Transverse colon (tissue), 4 donors: ENCODE data around the gene GPR39. TPM values are rescaled to one million over a fixed set of nuclear protein-coding genes. Genes with fewer than 3 reads are reported as not detected.

Experiments used
- DNase-seq: peaks from one replicate; pipeline ENCODE4 v3.0.0-alpha.2; 2019
- H3K27ac ChIP-seq, 4 donors: fragments of 200-600 bp; sonication (generic); 2 replicates each; pipeline ENCODE4 v1.5.1; 2016 to 2018; ENCODE audit warnings: inconsistent platforms in 4 of 4
- H3K27me3 ChIP-seq: fragments of 200-600 bp; sonication (generic); 2 replicates; pipeline ENCODE4 v1.5.1; 2017; ENCODE audit warnings: inconsistent platforms
- H3K36me3 ChIP-seq, 4 donors: fragments of 200-600 bp; sonication (generic); 2 replicates each; pipeline ENCODE4 v1.5.1; 2017 to 2019; ENCODE audit warnings: inconsistent platforms in 4 of 4
- H3K4me1 ChIP-seq, 4 donors: fragments of 200-600 bp; sonication (generic); 2 replicates each; pipeline ENCODE4 v1.5.1; 2017 to 2020; ENCODE audit warnings: inconsistent platforms in 4 of 4
- H3K4me3 ChIP-seq, 4 donors: fragments of 200-600 bp; sonication (generic); 1 replicate in 1 of 4; 2 replicates in 3 of 4; pipeline versions ENCODE4 v1.5.1 to v1.6.1; 2017 to 2019; ENCODE audit warnings: inconsistent platforms in 4 of 4
- H3K9me3 ChIP-seq, 2 donors: fragments of 200-600 bp; sonication (generic); 2 replicates each; pipeline ENCODE4 v1.5.1; 2017 to 2019; ENCODE audit warnings: inconsistent platforms in 2 of 2
- EP300 ChIP-seq: sonication (generic); formaldehyde crosslinking; IDR thresholded peaks from one replicate; pipeline ENCODE4 v1.6.1; 2017; ENCODE audit warnings: antibody characterized with exemption, low read depth
- POLR2A ChIP-seq: fragments of 450-650 bp; IDR thresholded peaks from one replicate; pipeline ENCODE4 v1.6.1; 2016; ENCODE audit warnings: antibody characterized with exemption, mild to moderate bottlenecking, moderate library complexity
- POLR2AphosphoS5 ChIP-seq, 3 donors: sonication (generic); formaldehyde crosslinking; IDR thresholded peaks; one replicate each; pipeline ENCODE4 v1.6.1; 2016; ENCODE audit warnings: antibody characterized with exemption in 3 of 3
- WGBS, 2 donors: methylation state at CpG; one replicate each; pipeline ENCODE4 v1.1.5; 2018; ENCODE audit warnings: low coverage in 1 of 2; 5-methylcytosine and 5-hydroxymethylcytosine counted together
- in situ Hi-C, 4 donors: fragments of 200-750 bp; cut with MboI; loops; one replicate each; pipeline versions ENCODE4 v1.15.0 to v1.15.1; 2017; ENCODE audit warnings: low sequenced_read_pairs in 3 of 4, low pct_ligation_motif_present in 1 of 4, low pct_unique_long_range_greater_than_20kb in 1 of 4
- intact Hi-C: fragments of 100-400 bp; cut with DNase I; formaldehyde crosslinking; loops from one replicate; pipeline ENCODE4 v1.15.1; 2023; ENCODE audit warnings: low total_unique reads
- total RNA-seq, 4 donors: library from RNA; depleted of rRNA; stranded (reverse); fragments of >200 nt; gene quantifications; one replicate each; pipeline ENCODE4 v1.1.0, GENCODE V29; 2016
- TF ChIP-seq, protein P1 (sequence below), 5 experiments: fragments of 200-600 bp in 3 of 5; fragments of 450-650 bp in 2 of 5; sonication (generic) in 3 of 5; IDR thresholded peaks; 1 replicate in 2 of 5; 2 replicates in 3 of 5; pipeline ENCODE4 v1.5.1; 2016 to 2017; ENCODE audit warnings: antibody characterized with exemption in 5 of 5, inconsistent platforms in 3 of 5, mild to moderate bottlenecking in 2 of 5, moderate library complexity in 1 of 5

GPR39 gene
- total RNA-seq, 4 donors from 2014 or later = 26.3 to 85.3 (median 39.6) TPM

DNA sequence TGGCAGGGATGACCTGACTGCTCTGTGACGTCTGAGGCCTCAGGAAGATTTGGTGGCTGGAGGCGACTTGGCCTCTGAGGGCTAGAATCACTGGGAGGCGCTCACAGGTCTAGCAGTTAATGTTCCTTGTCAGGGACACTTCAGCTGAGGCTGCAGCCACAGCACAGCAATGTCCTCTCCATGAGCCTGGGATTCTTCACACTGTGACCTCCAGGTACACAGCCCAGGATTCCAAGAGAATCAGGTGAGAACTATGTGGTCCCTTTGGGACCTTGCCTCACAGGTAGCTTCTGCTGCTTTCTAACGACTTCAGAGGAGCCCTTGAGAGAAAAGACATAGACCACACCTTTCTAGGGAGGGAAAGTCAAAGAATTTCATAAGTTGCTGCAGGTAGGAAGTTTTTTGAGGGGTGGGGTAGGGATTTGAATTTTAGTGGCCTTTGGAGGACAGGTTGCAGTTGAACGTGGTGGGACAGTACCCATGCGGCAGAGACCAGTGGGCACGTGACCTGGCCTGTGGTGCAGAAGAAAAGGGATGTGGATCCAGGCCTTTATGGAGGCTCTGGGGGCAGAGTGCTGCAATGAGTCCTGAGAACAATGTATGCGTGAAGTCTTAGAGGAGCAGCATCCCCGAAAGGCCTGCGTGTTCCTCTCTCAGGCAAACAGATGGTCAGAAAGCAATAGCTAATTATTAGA is 167.2 kb downstream of the GPR39 start:
- intact Hi-C loops = no loop called here

DNA sequence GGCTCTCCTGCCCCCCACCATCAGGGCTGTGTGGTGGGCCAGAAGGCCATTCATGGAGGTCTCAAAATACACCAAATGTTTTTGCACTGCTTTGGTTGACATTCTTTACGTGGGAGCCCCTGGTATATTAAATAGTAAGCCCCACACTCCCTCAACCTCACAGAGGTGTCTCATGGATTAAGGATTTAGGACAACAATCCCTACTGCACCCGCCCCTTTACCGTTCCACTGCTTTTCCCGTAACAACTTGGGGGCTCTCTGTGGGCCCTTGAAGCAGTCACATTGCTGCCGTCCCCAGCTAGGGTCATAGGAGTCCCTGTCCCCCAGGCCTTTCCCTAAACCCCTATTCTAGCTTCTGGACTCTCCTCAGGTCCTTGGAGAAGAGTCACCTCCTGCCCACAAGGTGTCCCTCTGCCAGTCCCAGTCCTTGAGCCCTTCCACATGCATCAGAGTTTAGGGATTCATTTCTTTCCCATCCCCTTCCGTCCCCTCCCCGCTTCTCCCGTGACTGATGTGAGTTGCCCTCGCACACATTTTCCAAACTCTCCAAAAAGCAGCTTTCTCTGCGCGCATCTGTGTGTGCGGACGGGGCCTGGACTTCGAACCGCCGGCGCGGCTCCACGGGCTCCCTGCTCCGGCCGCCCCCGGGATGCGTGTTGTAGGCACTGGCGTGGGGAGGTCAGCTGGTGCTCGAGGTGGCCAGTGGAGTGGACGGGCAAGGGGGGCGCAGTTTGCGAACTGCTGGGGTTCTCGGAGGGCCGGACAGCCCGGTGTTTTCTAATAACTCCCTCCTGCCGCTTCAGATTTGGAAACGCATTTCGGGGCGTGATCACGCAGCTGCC is 168.6 kb downstream of the GPR39 start:
- no peaks in the 10 kb centered on the region for H3K27me3 ChIP-seq
- intact Hi-C loops = no loop called here
- peaks cover 0 to 8% (median 0%) of the 10 kb centered on the region in 4 donors for H3K4me1 ChIP-seq
- H3K36me3 ChIP-seq = no peaks in the 10 kb centered on the region
- no peak overlapping the region for H3K27ac ChIP-seq
- no peak for TF ChIP-seq POLR2A
- no peak for TF ChIP-seq POLR2AphosphoS5 (IDR thresholded peaks at IDR 0.05)
- TF ChIP-seq, protein P1, sequence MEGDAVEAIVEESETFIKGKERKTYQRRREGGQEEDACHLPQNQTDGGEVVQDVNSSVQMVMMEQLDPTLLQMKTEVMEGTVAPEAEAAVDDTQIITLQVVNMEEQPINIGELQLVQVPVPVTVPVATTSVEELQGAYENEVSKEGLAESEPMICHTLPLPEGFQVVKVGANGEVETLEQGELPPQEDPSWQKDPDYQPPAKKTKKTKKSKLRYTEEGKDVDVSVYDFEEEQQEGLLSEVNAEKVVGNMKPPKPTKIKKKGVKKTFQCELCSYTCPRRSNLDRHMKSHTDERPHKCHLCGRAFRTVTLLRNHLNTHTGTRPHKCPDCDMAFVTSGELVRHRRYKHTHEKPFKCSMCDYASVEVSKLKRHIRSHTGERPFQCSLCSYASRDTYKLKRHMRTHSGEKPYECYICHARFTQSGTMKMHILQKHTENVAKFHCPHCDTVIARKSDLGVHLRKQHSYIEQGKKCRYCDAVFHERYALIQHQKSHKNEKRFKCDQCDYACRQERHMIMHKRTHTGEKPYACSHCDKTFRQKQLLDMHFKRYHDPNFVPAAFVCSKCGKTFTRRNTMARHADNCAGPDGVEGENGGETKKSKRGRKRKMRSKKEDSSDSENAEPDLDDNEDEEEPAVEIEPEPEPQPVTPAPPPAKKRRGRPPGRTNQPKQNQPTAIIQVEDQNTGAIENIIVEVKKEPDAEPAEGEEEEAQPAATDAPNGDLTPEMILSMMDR (IDR thresholded peaks at IDR 0.05) = no peak
- TF ChIP-seq EP300 = no peak
- H3K4me3 ChIP-seq = no peak overlapping the region
- in situ Hi-C loops = no loop called here
- no peak for DNase-seq
- WGBS, 2 donors = 92 to 93% methylated on average over 13 to 36 of the region's 36 CpGs
- no peaks in the 10 kb centered on the region for H3K9me3 ChIP-seq

More for the DNA sequence above, 167.2 kb downstream of the GPR39 start:
- no peak overlapping the region for H3K4me3 ChIP-seq
- in situ Hi-C loops = no loop called here
- WGBS, 2 donors = 80 to 98% methylated on average over 5 to 10 of the region's 10 CpGs
- H3K36me3 ChIP-seq = no peaks in the 10 kb centered on the region
- H3K27me3 ChIP-seq = no peaks in the 10 kb centered on the region
- no peak for TF ChIP-seq POLR2A
- no peak for TF ChIP-seq POLR2AphosphoS5 (IDR thresholded peaks at IDR 0.05)
- TF ChIP-seq, protein P1 (IDR thresholded peaks at IDR 0.05) = no peak
- TF ChIP-seq EP300 = no peak
- DNase-seq = no peak
- no peak overlapping the region for H3K27ac ChIP-seq
- no peaks in the 10 kb centered on the region for H3K9me3 ChIP-seq
- H3K4me1 ChIP-seq = peaks cover 0 to 4% (median 0%) of the 10 kb centered on the region in 4 donors

DNA sequence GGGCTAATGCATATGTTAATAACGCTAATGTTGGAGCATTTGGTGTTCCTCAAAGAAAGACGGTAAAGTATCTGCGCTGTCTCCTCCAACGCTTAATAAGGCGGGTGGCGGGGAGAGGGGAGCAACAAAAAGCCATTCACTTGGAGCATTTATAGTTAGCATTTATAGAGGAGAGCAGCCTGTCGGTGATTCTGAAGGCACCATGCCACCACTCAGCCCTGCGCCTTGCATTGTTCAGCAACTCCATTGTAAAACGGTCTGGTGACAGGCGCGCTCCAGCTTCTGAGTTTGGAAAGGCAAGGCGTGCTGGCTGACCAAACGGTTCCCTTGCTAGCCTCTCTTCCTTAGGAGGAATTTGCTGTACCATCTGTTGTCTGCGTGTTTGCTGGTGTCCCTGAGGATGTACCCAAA is 169.5 kb downstream of the GPR39 start:
- Histone ChIP-seq H3K4me3 (no peak overlapping the region), H3K9me3 (no peaks in the 10 kb centered on the region), H3K27me3 (no peaks in the 10 kb centered on the region), H3K36me3 (no peaks in the 10 kb centered on the region), H3K4me1 (peaks cover 0 to 8% (median 0%) of the 10 kb centered on the region in 4 donors), H3K27ac (no peak overlapping the region)
- intact Hi-C loops = no loop called here
- TF ChIP-seq POLR2A (no peak), POLR2AphosphoS5 (IDR thresholded peaks at IDR 0.05) (no peak), EP300 (no peak)
- TF ChIP-seq, protein P1 (IDR thresholded peaks at IDR 0.05) = no peak
- DNase-seq = no peak
- 90 to 93% methylated on average over 14 of the region's 14 CpGs for WGBS, 2 donors
- in situ Hi-C loops = no loop called here

DNA sequence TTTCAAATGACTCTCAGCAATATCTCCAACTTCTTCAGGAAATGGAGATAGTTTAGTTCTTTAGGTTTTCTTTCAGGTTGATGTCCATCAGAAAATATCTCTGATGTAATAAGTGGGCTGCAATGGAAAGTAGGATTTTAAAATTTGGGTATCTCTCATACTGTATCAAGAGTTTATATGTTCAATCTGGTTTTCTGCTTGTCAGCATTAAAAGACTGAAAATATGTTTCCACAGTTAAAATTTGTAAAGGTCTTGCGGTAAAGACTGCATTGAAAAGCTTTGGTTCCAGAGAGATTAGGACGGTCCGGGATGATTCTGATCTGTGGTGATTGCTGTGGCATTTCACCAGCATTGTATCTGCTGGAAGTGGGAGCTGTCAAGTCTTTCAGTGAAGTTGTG is 170.2 kb downstream of the GPR39 start:
- in situ Hi-C loops = no loop called here
- 88 to 100% methylated on average over 3 of the region's 3 CpGs for WGBS, 2 donors
- TF ChIP-seq, protein P1 (IDR thresholded peaks at IDR 0.05) = no peak
- TF ChIP-seq POLR2A (no peak), POLR2AphosphoS5 (IDR thresholded peaks at IDR 0.05) (no peak), EP300 (no peak)

More for the DNA sequence above, 170.2 kb downstream of the GPR39 start:
- H3K36me3 ChIP-seq = no peaks in the 10 kb centered on the region
- H3K9me3 ChIP-seq = no peaks in the 10 kb centered on the region
- H3K27ac ChIP-seq = no peak overlapping the region
- H3K4me3 ChIP-seq = no peak overlapping the region
- intact Hi-C loops = no loop called here
- no peaks in the 10 kb centered on the region for H3K27me3 ChIP-seq
- H3K4me1 ChIP-seq = peaks cover 0 to 8% (median 0%) of the 10 kb centered on the region in 4 donors
- DNase-seq = no peak
